Measurements from ENCODE around the gene RNF213. TPM values are rescaled to one million over a fixed set of nuclear protein-coding genes. Genes with fewer than 3 reads are reported as not detected.

The RNF213 gene
- total RNA-seq, 1 donor from 2014 or later: 228 TPM

DNA sequence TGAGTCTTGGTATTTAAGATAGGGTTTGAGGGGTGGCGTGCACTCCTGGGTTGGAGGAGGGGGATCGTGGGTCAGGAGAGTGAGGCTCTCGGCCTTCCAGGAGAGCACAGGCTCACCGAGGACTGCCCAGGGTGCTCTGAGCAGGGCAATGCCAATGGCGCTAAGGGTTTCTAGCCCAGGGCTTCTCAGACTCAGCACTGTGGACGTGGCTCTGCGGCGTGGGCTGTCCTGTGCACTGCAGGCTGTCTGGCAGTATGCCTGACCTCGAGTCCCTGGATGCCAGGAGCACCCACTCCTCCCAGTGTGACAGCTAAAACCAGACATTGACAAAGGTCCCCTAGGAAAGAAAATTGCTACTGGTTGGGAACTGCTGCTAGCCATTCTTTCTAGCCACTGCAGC is 117.1 kb downstream of the RNF213 start:
- CTCF ChIA-PET: no interaction called here
- no peaks in the 10 kb centered on the region for H3K4me1 Mint-ChIP-seq
- TF ChIP-seq, protein P1, sequence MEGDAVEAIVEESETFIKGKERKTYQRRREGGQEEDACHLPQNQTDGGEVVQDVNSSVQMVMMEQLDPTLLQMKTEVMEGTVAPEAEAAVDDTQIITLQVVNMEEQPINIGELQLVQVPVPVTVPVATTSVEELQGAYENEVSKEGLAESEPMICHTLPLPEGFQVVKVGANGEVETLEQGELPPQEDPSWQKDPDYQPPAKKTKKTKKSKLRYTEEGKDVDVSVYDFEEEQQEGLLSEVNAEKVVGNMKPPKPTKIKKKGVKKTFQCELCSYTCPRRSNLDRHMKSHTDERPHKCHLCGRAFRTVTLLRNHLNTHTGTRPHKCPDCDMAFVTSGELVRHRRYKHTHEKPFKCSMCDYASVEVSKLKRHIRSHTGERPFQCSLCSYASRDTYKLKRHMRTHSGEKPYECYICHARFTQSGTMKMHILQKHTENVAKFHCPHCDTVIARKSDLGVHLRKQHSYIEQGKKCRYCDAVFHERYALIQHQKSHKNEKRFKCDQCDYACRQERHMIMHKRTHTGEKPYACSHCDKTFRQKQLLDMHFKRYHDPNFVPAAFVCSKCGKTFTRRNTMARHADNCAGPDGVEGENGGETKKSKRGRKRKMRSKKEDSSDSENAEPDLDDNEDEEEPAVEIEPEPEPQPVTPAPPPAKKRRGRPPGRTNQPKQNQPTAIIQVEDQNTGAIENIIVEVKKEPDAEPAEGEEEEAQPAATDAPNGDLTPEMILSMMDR (IDR thresholded peaks at IDR 0.05): no peak
- peaks cover 95% of the 10 kb centered on the region for H3K36me3 Mint-ChIP-seq (ENCODE audit: low read depth)
- ATAC-seq (ENCODE audit: low read depth): no peak
- DNase-seq: no peak
- H3K4me3 Mint-ChIP-seq: no peak overlapping the region
- no peaks in the 10 kb centered on the region for H3K27me3 Mint-ChIP-seq
- no peaks in the 10 kb centered on the region for H3K9me3 Mint-ChIP-seq
- intact Hi-C loops (cut with micrococcal nuclease): no loop called here
- no peak overlapping the region for H3K27ac Mint-ChIP-seq
- POLR2A ChIA-PET: no interaction called here

DNA sequence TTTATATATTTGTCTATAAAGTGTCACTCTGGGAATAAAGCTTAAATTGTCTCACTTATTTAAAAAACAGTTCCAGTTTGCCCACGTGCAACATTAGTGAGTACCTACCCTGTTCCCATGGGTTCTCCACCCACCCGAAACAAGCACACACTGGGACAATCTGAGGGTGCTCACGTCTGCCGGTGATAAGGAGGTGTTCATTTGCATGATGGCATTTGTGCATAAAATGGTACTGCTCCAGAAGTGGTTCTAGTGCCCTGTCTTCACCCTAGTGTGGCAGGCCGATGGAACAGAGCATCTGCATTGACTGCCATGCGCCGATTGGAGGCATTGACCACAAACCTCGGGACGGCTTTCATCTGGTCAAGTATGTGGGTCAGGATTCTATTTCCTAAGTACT is 118.7 kb downstream of the RNF213 start:
- no peaks in the 10 kb centered on the region for H3K27me3 Mint-ChIP-seq

DNA sequence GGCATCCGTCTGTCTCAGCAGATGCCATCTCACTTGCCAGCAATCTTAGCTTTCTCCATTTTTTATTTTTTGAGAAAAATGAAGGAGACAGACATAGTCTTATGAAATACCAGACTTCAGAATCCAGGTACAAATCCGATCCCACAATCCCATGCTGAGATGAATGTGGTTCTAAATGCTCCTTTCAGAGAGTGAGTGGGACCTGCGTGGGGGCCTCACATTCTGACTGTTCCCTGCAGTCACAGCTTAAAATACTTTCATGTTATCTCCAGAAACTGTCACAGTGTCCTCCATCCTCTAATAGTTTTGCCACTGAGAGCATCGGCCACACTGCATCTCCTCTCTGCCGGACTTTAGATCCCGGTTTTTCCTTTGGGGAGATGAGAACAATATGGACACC is 119.4 kb downstream of the RNF213 start:
- POLR2A ChIA-PET: no interaction called here
- H3K4me1 Mint-ChIP-seq: no peaks in the 10 kb centered on the region
- intact Hi-C loops (cut with micrococcal nuclease): no loop called here
- CTCF ChIA-PET: no interaction called here
- H3K36me3 Mint-ChIP-seq (ENCODE audit: low read depth): peaks cover 96% of the 10 kb centered on the region
- no peaks in the 10 kb centered on the region for H3K9me3 Mint-ChIP-seq
- no peak overlapping the region for H3K27ac Mint-ChIP-seq
- ATAC-seq (ENCODE audit: low read depth) (no peak), DNase-seq (no peak)
- TF ChIP-seq, protein P1 (IDR thresholded peaks at IDR 0.05): no peak
- no peaks in the 10 kb centered on the region for H3K27me3 Mint-ChIP-seq
- no peak overlapping the region for H3K4me3 Mint-ChIP-seq

More for the DNA sequence above, 118.7 kb downstream of the RNF213 start:
- Mint-ChIP-seq H3K36me3 (ENCODE audit: low read depth) (peaks cover 96% of the 10 kb centered on the region), H3K4me3 (no peak overlapping the region), H3K4me1 (no peaks in the 10 kb centered on the region), H3K9me3 (no peaks in the 10 kb centered on the region), H3K27ac (no peak overlapping the region)
- CTCF ChIA-PET: no interaction called here
- TF ChIP-seq, protein P1 (IDR thresholded peaks at IDR 0.05): no peak
- POLR2A ChIA-PET: no interaction called here
- intact Hi-C loops (cut with micrococcal nuclease): no loop called here
- DNase-seq (no peak), ATAC-seq (ENCODE audit: low read depth) (no peak)

GRCh38 chr17:80380555-80381002 is 119.9 kb downstream of the RNF213 start:
- DNase-seq (no peak), ATAC-seq (ENCODE audit: low read depth) (no peak)
- H3K4me1 Mint-ChIP-seq: no peaks in the 10 kb centered on the region
- H3K27ac Mint-ChIP-seq: no peak overlapping the region
- ChIA-PET CTCF (no interaction called here), POLR2A (no interaction called here)
- H3K4me3 Mint-ChIP-seq: no peak overlapping the region
- H3K9me3 Mint-ChIP-seq: no peaks in the 10 kb centered on the region
- intact Hi-C loops (cut with micrococcal nuclease): no loop called here
- peaks cover 96% of the 10 kb centered on the region for H3K36me3 Mint-ChIP-seq (ENCODE audit: low read depth)
- no peaks in the 10 kb centered on the region for H3K27me3 Mint-ChIP-seq
- TF ChIP-seq, protein P1 (IDR thresholded peaks at IDR 0.05): no peak

DNA sequence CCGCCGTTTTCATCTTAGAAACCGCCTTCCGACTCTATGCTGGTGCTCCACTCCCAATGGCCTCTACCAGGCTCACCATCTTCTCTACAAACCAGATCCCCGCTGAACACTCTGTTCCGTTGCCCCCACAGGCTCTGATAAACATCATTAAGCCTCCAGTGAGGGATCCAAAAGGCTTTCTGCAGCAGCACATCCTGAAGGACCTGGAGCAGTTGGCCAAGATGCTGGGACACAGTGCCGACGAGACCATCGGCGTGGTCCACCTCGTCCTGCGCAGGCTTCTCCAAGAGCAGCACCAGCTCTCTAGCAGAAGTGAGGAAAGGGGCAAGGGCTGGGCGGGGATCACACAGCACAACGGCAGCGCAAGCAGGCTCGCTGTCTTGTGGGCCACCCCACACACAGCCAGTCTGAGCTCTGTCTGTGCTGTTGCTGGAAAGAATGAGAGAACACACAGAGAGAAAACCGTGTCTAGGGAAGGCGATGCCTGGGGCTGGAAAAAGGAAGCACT is 120.8 kb downstream of the RNF213 start:
- H3K4me3 Mint-ChIP-seq: no peak overlapping the region
- no peak for DNase-seq
- POLR2A ChIA-PET: interaction anchor here (0.6 kb wide), 1 partner anchor 115 kb away, joined by 4 read pairs; no protein-coding TSS in a partner anchor
- intact Hi-C loops (cut with micrococcal nuclease): no loop called here
- H3K9me3 Mint-ChIP-seq: no peaks in the 10 kb centered on the region
- no peaks in the 10 kb centered on the region for H3K27me3 Mint-ChIP-seq
- no peak overlapping the region for H3K27ac Mint-ChIP-seq
- H3K4me1 Mint-ChIP-seq: no peaks in the 10 kb centered on the region
- TF ChIP-seq, protein P1 (IDR thresholded peaks at IDR 0.05): no peak
- H3K36me3 Mint-ChIP-seq (ENCODE audit: low read depth): peaks cover 97% of the 10 kb centered on the region
- ATAC-seq (ENCODE audit: low read depth): no peak
- CTCF ChIA-PET: no interaction called here

Measured in activated B cell treated with CpG ODN at 0.5 μM for 24 hours (primary cell).